Spleen (tissue), 11 donors: Measurements from ENCODE around the gene MRPL41. TPM values are rescaled to one million over a fixed set of nuclear protein-coding genes. Genes with fewer than 3 reads are reported as not detected.

ENCODE experiments used
- DNase-seq: peaks from one replicate; pipeline ENCODE4 v3.0.0-alpha.2; 2020
- H3K27ac ChIP-seq, 8 donors: fragments of 200-600 bp; sonication (generic) in 7 of 8; 1 replicate in 4 of 8; 2 replicates in 4 of 8; pipeline versions ENCODE4 v1.5.0 to v1.8.0; 2016 to 2021; ENCODE audit warnings: inconsistent platforms in 4 of 8, mild to moderate bottlenecking in 4 of 8, moderate library complexity in 1 of 8
- H3K27me3 ChIP-seq, 7 donors: fragments of 200-600 bp; sonication (generic) in 6 of 7; replicated peaks in 1 of 7; 1 replicate in 4 of 7; 2 replicates in 3 of 7; pipeline versions ENCODE4 v1.5.0 to v1.8.0; 2016 to 2021; ENCODE audit warnings: inconsistent platforms in 3 of 7, mild to moderate bottlenecking in 1 of 7
- H3K36me3 ChIP-seq, 6 donors: fragments of 200-600 bp; sonication (generic) in 5 of 6; 1 replicate in 4 of 6; 2 replicates in 2 of 6; pipeline versions ENCODE4 v1.5.0 to v1.8.0; 2016 to 2021; ENCODE audit warnings: inconsistent platforms in 2 of 6
- H3K4me1 ChIP-seq, 6 donors: fragments of 200-600 bp; sonication (generic) in 5 of 6; 1 replicate in 3 of 6; 2 replicates in 3 of 6; pipeline versions ENCODE4 v1.5.0 to v1.8.0; 2016 to 2021; ENCODE audit warnings: inconsistent platforms in 3 of 6
- H3K4me3 ChIP-seq, 8 donors: fragments of 200-600 bp; sonication (generic) in 7 of 8; 1 replicate in 4 of 8; 2 replicates in 4 of 8; pipeline versions ENCODE4 v1.5.0 to v1.8.0; 2016 to 2021; ENCODE audit warnings: inconsistent platforms in 4 of 8, mild to moderate bottlenecking in 4 of 8, moderate library complexity in 2 of 8
- H3K9me3 ChIP-seq, 8 donors: fragments of 200-600 bp; sonication (generic) in 7 of 8; 1 replicate in 4 of 8; 2 replicates in 4 of 8; pipeline versions ENCODE4 v1.5.0 to v1.8.0; 2016 to 2021; ENCODE audit warnings: inconsistent platforms in 4 of 8
- POLR2A ChIP-seq, 3 donors: fragments of 450-650 bp; IDR thresholded peaks; one replicate each; pipeline ENCODE4 v1.5.1; 2017; ENCODE audit warnings: antibody characterized with exemption in 3 of 3, mild to moderate bottlenecking in 1 of 3
- POLR2AphosphoS5 ChIP-seq, 3 donors: sonication (generic); formaldehyde crosslinking; IDR thresholded peaks; one replicate each; pipeline ENCODE4 v1.5.1; 2017; ENCODE audit warnings: antibody characterized with exemption in 3 of 3
- WGBS, 5 donors: extraction: QIAGEN DNeasy Blood & Tissue Kit in 3 of 5; methylation state at CpG; one replicate each; pipeline versions ENCODE4 v1.1.5 to v1.1.7; 2013 to 2018; 5-methylcytosine and 5-hydroxymethylcytosine counted together
- intact Hi-C: fragments of 100-400 bp; cut with DNase I; formaldehyde crosslinking; loops from one replicate; pipeline ENCODE4 v1.15.0; 2023; ENCODE audit warnings: low total_unique reads
- polyA plus RNA-seq, 3 donors: library from polyadenylated mRNA; stranded (reverse); fragments of 200-250 nt; gene quantifications; one replicate each; pipeline ENCODE4 v1.2.1, GENCODE V29; 2013
- total RNA-seq, 7 donors: library from RNA; depleted of rRNA in 3 of 7; stranded (reverse); fragments of >200 nt in 3 of 7; fragmentation: NEBNext Ultra II Directional in 4 of 7; extraction: Animal tissue kit (Norgen Biotek cat#: 25700) in 4 of 7; gene quantifications; one replicate each; pipeline versions ENCODE4 v1.1.0 to v1.2.1, GENCODE V29; 2016 to 2021
- TF ChIP-seq, protein P1 (sequence below), 11 experiments: fragments of 200-600 bp in 7 of 11; fragments of 450-650 bp in 4 of 11; sonication (generic) in 4 of 11; IDR thresholded peaks in 8 of 11; conservative IDR thresholded peaks in 3 of 11; 1 replicate in 7 of 11; 2 replicates in 4 of 11; pipeline versions ENCODE4 v1.4.0 to v1.8.0; 2016 to 2021; ENCODE audit warnings: antibody characterized with exemption in 11 of 11, inconsistent platforms in 4 of 11, mild to moderate bottlenecking in 1 of 11
- donor health status: healthy with polysubstance abuse.
- donor health status: DM: no; HTN: no; CAD: no; lungs with moderate emphysema.
- donor health status: DM: no; HTN: no; CAD: no.
- donor health status: Bipolar disorder and iron deficiency.
- donor health status: healthy.
- donor health status: DM: no; HTN: no; CAD: no.
- donor health status: DM: yes; HTN: yes; CAD: no.

The MRPL41 gene
- total and polyA plus RNA-seq, 10 donors = 20.5 to 98.1 (median 35.5) TPM

DNA sequence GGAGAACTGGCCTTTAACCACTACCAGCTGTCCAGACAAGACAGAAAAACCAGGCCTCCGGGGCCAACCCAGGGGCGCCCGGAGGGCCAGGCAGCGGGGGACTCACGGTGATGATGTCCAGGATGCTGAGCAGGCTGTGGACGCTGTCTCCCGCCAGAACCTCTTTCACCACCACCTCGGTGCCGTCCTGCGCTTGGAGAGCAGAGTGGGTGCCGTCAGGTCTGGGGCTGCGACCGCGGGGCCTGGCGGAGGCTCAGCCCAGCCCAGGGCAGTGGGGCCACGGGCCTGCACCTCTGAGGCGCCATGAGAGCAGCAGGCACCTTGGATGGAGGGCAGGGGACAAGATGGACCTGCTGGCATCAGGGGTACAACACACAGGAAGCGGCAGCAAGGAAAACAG is 11.1 kb upstream of the MRPL41 start:
- peaks cover 0 to 18% (median 2%) of the 10 kb centered on the region in 6 donors for H3K4me1 ChIP-seq
- WGBS, 5 donors = 92 to 95% (median 93%) methylated on average over 15 to 18 of the region's 18 CpGs
- no peak overlapping the region for H3K4me3 ChIP-seq
- peaks cover 0 to 48% (median 6%) of the 10 kb centered on the region in 6 donors for H3K36me3 ChIP-seq
- TF ChIP-seq, protein P1, sequence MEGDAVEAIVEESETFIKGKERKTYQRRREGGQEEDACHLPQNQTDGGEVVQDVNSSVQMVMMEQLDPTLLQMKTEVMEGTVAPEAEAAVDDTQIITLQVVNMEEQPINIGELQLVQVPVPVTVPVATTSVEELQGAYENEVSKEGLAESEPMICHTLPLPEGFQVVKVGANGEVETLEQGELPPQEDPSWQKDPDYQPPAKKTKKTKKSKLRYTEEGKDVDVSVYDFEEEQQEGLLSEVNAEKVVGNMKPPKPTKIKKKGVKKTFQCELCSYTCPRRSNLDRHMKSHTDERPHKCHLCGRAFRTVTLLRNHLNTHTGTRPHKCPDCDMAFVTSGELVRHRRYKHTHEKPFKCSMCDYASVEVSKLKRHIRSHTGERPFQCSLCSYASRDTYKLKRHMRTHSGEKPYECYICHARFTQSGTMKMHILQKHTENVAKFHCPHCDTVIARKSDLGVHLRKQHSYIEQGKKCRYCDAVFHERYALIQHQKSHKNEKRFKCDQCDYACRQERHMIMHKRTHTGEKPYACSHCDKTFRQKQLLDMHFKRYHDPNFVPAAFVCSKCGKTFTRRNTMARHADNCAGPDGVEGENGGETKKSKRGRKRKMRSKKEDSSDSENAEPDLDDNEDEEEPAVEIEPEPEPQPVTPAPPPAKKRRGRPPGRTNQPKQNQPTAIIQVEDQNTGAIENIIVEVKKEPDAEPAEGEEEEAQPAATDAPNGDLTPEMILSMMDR (IDR thresholded peaks at IDR 0.05 in 8 of 11, conservative IDR thresholded peaks at IDR 0.05 in 3 of 11) = no peak
- no peak for TF ChIP-seq POLR2A (IDR thresholded peaks at IDR 0.05)
- TF ChIP-seq POLR2AphosphoS5 (IDR thresholded peaks at IDR 0.05) = no peak
- intact Hi-C loops = no loop called here
- no peak overlapping the region for H3K27ac ChIP-seq
- H3K9me3 ChIP-seq = peaks cover 0 to 7% (median 0%) of the 10 kb centered on the region in 8 donors
- no peaks in the 10 kb centered on the region for H3K27me3 ChIP-seq
- no peak for DNase-seq

DNA sequence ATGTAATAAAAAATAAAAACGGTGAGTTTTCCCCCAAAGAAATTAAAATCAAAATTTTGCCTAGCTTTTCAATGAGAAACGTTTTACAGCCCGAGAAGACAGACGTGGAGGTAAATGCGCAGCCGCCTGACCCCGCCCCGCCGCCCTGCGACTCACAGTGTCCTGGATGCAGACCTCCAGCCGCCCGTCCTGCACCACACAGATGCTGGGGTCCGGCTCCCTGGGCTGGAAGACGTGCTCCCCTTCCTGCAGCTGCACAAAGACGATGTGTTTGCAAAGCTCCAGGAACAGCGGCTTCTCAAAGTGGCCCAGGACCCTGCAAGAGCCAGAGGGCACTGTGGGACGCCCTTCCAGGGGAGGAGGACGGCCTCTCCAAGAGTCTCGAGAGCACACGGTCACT is 9.2 kb upstream of the MRPL41 start:
- Histone ChIP-seq H3K27ac (no peak overlapping the region), H3K27me3 (no peaks in the 10 kb centered on the region), H3K4me1 (peaks cover 0 to 20% (median 0%) of the 10 kb centered on the region in 6 donors), H3K36me3 (peaks cover 0 to 48% (median 6%) of the 10 kb centered on the region in 6 donors), H3K4me3 (no peak overlapping the region), H3K9me3 (no peaks in the 10 kb centered on the region)
- no peak for DNase-seq
- WGBS, 5 donors = 92 to 93% (median 92%) methylated on average over 18 to 20 of the region's 20 CpGs
- TF ChIP-seq POLR2A (IDR thresholded peaks at IDR 0.05) (no peak), POLR2AphosphoS5 (IDR thresholded peaks at IDR 0.05) (no peak)
- TF ChIP-seq, protein P1 (IDR thresholded peaks at IDR 0.05 in 8 of 11, conservative IDR thresholded peaks at IDR 0.05 in 3 of 11) = no peak
- intact Hi-C loops = no loop called here

DNA sequence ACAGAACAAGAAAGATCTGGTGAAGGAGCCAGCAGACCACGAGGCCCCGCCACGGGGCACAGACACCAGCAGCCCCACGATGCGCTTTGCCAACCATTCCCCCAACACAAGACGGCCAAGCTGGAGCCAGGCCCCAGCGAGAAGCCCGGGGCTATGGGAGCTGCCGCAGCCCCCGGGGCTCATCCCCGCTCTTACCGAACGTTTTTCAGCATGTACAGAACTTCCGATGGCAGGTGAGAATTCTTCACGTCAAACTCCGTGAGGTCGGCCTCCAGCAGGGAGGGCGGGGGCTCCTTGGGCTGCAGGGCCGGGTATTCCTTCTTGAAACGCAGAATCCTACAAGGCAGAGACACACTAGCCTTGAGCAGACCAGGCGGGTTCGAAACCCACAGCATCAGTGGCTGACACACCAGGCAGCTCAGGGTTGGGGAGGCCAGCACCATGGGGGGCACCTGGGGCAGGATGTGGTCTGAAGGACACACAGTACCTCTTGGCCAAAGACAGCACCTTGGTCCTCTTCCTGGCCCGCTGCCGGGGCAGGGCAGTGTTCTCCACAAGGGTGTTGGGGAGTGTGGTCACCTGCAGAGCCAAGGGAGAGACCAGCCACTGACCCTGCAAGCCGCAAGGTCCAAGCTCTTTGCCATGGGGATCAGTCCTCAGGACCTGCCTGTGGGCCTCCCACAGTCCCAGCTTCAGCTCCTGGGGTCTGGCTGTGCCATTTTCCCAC is 8.3 kb upstream of the MRPL41 start:
- TF ChIP-seq, protein P1 (IDR thresholded peaks at IDR 0.05 in 8 of 11, conservative IDR thresholded peaks at IDR 0.05 in 3 of 11) = no peak
- TF ChIP-seq POLR2A (IDR thresholded peaks at IDR 0.05) (no peak), POLR2AphosphoS5 (IDR thresholded peaks at IDR 0.05) (no peak)
- H3K9me3 ChIP-seq = no peaks in the 10 kb centered on the region
- H3K27ac ChIP-seq = no peak overlapping the region
- WGBS, 5 donors = 88 to 93% (median 92%) methylated on average over 21 to 25 of the region's 25 CpGs
- peaks cover 0 to 42% (median 6%) of the 10 kb centered on the region in 6 donors for H3K36me3 ChIP-seq
- H3K4me1 ChIP-seq = peaks cover 0 to 28% (median 2%) of the 10 kb centered on the region in 6 donors
- no peak overlapping the region for H3K4me3 ChIP-seq
- no peaks in the 10 kb centered on the region for H3K27me3 ChIP-seq
- intact Hi-C loops = no loop called here
- no peak for DNase-seq

DNA sequence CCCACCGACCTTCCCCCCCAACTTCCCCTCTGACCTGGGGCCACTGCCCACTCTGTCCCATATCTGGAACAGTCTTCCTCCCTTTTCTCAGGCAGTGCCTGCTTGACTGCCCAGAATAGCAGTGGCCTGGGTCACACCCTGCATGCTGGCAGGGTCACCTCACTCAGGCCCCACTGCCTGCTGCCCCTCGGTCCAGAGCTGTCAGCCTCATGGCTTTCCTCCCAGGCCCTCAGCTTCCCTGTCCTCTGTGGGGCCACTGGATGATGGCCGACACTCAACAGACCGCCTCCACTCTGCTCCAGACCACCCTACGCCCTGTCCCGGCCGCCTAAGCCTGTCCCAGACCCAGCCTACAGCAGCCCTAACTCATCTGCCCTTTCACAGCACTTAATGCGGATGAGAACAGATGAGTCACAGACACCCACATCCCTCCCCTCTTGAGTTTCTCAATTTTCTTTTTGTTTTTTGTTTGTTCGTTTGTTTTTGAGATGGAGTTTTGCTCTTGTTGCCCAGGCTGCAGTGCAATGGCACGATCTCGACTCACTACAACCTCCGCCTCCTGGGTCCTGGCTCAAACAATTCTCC is 7.4 kb upstream of the MRPL41 start:
- TF ChIP-seq POLR2AphosphoS5 (IDR thresholded peaks at IDR 0.05) (no peak), POLR2A (IDR thresholded peaks at IDR 0.05) (no peak)
- TF ChIP-seq, protein P1 (IDR thresholded peaks at IDR 0.05 in 8 of 11, conservative IDR thresholded peaks at IDR 0.05 in 3 of 11) = no peak
- 81 to 93% (median 89%) methylated on average over 12 of the region's 12 CpGs for WGBS, 5 donors
- no peak overlapping the region for H3K27ac ChIP-seq
- no peak overlapping the region for H3K4me3 ChIP-seq
- intact Hi-C loops = no loop called here
- no peak for DNase-seq
- no peaks in the 10 kb centered on the region for H3K27me3 ChIP-seq
- no peaks in the 10 kb centered on the region for H3K9me3 ChIP-seq
- H3K4me1 ChIP-seq = peaks cover 4 to 37% (median 8%) of the 10 kb centered on the region in 6 donors
- H3K36me3 ChIP-seq = peaks cover 0 to 41% (median 6%) of the 10 kb centered on the region in 6 donors
